Measurements from ENCODE around the gene SPATA12. TPM values are rescaled to one million over a fixed set of nuclear protein-coding genes. Genes with fewer than 3 reads are reported as not detected.

Gene SPATA12
- total RNA-seq, 1 donor from 2014 or later: not detected

DNA sequence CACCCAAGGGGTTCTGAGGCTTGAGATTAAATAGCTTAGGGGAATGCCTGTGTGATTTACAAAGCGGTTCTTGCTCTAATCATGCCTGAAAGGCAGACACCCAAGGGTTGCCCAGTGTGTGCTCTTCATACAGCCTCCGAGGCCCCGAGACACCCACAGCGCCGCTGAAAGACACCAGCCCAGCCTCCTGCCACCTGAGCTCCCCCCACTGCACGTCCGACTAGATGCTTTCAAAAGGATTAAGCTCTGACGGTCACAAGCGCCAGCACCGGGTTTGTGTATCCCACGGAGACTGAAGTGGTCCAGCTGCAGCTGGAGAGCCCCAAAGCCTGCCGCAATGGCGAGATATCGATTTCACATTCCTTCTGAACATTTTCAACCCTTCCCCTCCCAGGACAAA lies 50.3 kb downstream of the SPATA12 start:
- DNase-seq (ENCODE audit: low spot score): no peak

- DNase-seq (ENCODE audit: low spot score): no peak
Measured at GRCh38 chr3:57112206-57112605, 51.7 kb downstream of the SPATA12 start.

DNA sequence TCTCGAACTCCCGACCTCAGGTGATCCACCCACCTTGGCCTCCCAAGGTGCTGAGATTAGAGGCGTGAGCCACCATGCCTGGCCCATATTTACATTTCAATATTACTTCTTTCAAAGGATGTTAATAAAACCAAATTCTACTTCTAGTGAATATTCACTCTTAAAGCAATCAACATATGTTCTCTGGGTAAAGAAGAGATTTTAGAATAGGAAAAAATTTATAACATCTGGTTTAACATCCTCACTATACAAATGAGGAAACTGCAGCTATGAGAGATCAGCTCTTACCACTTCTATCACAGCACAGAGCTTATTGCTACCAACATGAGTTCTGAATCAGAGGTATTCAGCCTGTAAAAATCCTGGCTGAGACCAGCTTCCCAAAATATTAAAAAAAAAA lies 56.0 kb downstream of the SPATA12 start:
- DNase-seq (ENCODE audit: low spot score): no peak

GRCh38 chr3:57118254-57118653 lies 57.8 kb downstream of the SPATA12 start:
- no peak for DNase-seq (ENCODE audit: low spot score)

GRCh38 chr3:57120040-57120439 lies 59.6 kb downstream of the SPATA12 start:
- DNase-seq (ENCODE audit: low spot score): no peak

DNA sequence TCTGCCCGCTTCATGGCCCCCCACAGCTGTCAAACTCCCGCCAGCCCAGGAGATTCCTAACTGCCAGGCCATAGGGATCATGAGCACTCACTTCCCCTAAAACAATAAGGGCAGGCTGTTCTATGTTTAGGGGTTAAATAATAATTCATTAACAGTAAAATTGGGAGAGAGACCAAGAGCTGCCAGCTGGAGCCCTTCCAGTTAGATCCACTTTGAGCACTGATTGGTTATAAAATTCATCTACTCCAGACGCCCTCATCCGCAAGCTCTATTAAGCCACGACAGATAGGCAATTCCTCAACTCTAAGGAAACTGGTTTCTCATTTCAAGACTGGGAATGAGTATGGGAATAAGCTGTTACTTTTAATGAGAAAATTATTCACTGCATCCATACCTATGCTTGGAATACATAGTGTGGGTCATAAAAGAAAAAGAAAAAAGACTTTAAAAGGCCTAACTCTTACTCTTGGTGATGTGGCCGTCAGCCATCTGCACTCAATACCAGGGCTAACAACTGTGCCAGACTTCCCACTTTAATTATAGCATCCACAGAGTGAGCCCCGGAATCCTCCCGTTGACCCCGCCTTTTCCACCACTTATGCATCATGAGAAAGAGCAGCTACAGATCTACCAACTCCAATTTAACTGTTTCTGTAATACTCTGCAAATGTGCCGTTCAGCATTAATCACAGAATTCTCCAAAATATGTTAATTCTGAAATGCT lies 60.1 kb downstream of the SPATA12 start:
- DNase-seq (ENCODE audit: low spot score): no peak

Other genes with a start within 250 kb of the SPATA12 start
- 3.5 TPM for gene IL17RD, start 104.7 kb downstream of the SPATA12 start, total RNA-seq
- gene HESX1, start 139.3 kb downstream of the SPATA12 start, total RNA-seq: not detected
- 40.9 TPM for gene APPL1, start 167.1 kb downstream of the SPATA12 start, total RNA-seq
- gene ASB14, start 232.0 kb downstream of the SPATA12 start, total RNA-seq: not detected